ENCODE data around the gene DYRK4. TPM values are rescaled to one million over a fixed set of nuclear protein-coding genes. Genes with fewer than 3 reads are reported as not detected.

DYRK4 gene
- total RNA-seq, 1 donor from 2014 or later, result 19.7 TPM

DNA sequence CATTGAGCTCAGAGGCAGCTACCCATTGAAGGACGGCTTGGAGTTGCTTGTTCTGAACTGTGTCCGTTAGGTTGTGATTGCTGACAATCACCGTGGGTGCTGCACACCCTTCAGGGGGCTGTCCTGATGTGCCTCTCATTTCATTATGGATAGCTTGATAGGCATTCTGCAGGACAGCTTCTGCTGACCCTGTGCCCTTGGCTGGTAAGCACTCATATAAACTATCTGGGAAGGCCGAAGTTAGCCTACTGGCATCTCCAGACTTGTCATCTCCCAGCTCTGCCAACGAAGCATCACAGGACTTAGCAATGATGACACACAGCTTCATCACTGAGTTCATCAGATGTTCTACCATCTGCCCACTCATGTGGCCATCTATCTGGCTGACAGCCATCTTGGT is 64.5 kb downstream of the DYRK4 start:
- no peak for DNase-seq (ENCODE audit: low spot score)

DNA sequence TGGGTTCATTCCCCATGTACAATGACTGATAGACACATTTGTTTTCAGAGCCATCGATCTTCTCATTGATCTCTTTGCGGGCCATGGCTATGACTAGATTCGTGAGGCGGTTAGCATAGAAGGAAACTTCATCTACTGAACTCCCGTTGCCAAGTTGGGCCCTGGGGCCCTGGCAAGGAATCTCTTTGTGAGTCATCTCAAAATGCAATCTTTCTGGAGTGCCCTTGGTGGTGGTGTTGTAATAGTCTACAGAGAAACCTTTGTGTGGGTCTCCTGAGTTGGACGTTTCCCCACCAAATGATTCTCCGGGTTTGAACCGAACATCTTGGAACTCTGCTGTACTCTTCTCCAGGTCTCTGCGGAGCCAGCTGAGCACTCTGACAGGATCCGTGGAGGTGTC is 66.4 kb downstream of the DYRK4 start:
- DNase-seq (ENCODE audit: low spot score), result no peak

DNA sequence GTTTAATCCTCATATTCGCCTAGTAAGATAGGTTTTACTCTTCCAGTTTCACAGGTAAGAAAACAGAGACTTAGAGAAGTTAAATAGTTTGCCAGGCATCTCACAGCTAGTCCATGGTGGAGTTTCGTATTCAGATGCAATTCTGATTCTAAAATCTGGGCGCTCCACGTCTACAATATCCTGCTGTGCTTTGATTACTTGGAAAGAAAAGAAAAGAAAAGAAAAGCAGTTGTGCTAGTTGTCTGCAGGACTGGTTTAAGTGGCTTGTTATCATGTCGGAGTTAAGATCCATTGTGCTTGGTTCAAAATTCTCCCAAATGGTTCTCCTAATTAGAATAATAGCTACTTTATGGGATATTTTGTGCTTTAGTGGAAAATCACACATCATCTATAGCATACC is 68.3 kb downstream of the DYRK4 start:
- no peak for DNase-seq (ENCODE audit: low spot score)

DNA sequence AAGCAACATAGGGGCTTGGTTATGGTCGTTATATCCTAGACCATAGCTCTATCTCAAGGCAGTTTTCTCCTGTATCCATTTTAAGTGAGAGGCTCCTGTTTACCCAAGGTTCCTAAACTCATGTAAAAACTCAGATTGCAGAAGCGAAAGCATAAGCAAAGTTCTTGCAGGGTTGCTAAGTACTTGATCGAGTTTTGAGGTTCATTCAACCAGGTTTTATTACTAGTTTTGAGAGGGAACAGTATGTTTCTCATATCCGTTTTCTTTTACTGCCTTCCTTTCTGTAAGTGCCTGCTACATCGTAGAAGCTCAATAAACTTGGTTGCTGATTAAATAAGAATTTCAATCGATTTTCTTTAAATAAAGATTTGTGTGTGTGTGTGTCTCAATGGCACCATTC is 81.7 kb downstream of the DYRK4 start:
- no peak for DNase-seq (ENCODE audit: low spot score)

DNA sequence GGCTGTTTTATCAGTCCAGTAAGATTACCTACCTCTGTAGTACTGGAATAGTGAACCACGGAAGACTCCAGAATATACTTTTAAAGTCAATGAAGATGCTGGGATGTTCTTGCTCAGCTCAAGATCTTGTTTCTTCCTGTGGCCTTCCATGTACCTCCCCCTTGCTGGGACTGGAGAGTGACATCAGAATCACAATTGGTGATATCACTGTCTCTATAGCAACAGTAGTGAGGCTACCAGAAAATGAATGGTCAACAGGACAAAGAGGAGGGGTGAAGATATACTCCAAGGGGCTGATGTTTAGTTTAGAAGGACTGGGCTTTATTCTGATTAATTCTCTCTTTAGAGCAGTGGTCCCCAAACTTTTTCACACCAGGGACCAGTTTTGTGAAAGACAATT is 83.0 kb downstream of the DYRK4 start:
- no peak for DNase-seq (ENCODE audit: low spot score)

DNA sequence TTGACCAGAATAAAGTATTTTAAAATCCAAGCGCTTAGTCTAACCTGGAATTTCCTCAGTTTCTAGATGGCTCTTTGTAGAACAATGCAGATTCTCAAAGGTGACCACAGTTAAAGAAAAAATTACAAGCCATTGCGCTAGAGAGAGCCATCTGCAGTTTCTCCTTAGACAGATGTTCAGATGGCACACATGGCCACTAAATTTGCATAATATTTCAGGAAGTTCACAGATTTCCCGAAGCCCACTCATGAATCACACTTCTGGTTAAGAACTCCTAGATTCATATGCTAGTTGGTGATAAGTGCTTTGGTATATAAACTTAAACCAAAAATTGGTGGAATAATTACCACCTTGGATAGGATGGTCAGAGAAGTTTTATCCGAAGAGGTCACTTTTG is 86.1 kb downstream of the DYRK4 start:
- DNase-seq (ENCODE audit: low spot score), result no peak

DNA sequence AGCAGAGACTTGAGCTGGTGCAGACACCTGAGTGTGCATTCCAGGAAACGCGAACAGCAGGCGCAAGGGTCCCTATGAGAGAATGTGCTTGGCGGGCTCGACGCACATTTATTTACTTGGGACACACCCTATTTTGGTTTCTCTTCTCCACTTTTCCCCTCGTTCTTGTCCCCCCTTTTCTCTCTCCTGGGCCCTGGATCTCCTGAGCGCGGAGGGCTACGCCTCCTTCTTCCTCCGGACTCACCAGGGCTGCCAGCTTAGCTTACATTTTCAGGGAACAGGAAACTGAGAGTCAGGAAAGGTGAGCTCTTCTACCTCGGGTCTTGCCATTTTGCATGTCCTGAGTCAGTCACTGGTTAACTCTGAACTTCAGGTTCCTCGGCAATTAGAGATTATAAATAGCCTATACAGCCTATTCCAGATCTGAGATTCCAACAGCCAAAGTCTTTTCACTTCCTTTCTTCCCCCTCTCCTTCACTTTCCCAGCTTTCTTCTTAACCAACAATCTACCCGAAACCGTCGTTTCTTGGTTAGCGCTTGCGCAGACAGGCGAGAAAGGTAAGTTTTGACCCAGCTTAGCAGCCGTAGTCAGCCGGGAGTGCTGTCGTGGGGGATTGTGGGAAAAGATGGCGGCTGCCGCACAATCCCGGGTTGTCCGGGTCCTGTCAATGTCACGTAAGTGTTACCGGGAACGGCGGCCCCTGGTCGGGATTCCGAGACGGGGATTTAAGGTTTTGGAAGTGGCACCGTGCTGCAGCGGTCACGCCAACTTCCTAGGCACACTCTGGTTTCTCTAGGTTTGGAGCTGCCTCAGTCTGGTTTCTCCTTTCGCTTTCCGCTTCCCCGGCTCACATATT is 86.7 kb downstream of the DYRK4 start, which contains the start of the genes AKAP3 and NDUFA9:
TSS of gene AKAP3 (minus strand) at position 551 of the 857 bp plus-strand sequence. CDS start 10,855 bp downstream, outside the sequence.
TSS of gene NDUFA9 (plus strand) at position 614 of the 857 bp plus-strand sequence. CDS start at position 627, 13 bp downstream.
- DNase-seq (ENCODE audit: low spot score), result peak; percentile 94

DNA sequence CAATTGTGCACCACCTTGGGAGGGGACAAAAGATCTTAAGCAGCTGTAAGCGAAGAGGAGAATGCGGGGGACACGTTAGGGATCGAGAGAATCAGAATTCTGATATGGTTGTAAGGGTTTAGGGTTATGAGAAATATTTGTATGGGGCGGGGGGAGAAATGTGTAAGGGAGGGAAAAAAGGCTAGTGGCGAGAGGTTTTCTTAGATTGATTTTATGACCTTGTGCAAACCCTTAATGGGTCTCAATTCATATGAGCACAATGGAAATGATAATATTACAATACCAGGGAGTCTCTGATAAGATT is 87.3 kb downstream of the DYRK4 start:
- DNase-seq (ENCODE audit: low spot score), result no peak

DNA sequence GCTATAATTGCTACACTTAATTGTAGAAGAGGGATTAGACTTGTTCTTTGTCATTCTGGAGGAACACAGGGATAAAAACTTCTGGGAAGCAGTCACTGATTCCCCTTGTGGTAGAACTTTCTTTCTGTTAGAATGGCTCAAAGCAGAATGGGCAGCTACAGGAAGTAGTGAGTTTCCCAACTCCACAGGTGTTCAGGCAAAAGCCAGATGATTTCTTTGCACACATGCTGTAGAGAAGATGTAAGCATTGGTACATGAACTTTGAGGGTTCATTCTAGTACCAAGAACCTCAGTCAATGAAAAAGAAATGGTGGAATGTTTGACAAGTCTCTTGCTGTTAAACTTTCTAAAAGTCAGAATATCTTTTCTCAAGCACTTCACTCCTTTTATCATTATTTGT is 91.2 kb downstream of the DYRK4 start:
- no peak for DNase-seq (ENCODE audit: low spot score)

DNA sequence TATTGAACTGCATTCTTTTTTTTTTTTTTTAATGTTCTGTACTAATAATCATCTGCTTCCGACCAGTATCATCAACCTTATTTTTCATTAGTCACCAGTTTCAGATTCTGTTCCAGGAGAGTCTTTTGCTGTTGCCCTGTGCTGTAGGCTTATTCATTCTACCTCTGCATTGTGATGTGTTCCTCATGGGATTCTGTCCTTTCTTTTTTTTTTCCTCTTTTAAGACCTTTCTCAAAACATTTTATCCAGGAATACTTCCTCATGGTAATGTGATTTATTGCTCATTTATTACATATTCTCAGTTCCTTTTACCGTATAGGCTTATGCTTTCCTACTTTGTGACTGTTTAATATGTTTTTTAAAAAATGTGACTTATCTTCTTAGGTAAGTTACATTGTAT is 91.7 kb downstream of the DYRK4 start:
- DNase-seq (ENCODE audit: low spot score), result no peak

Other genes starting within 250 kb of the DYRK4 start
- gene TIGAR, start 241.0 kb upstream of the DYRK4 start, total RNA-seq (ENCODE audit: insufficient read depth, low replicate concordance), result 6.3 TPM
- gene FGF23, start 182.5 kb upstream of the DYRK4 start, total RNA-seq (ENCODE audit: insufficient read depth, low replicate concordance), result 4.3 TPM
- 1.4 TPM for gene FGF6, start 116.4 kb upstream of the DYRK4 start, total RNA-seq (ENCODE audit: insufficient read depth, low replicate concordance)
- gene RAD51AP1, start 23.3 kb upstream of the DYRK4 start, total RNA-seq (ENCODE audit: insufficient read depth, low replicate concordance), result 3.4 TPM
- gene AKAP3, start 86.8 kb downstream of the DYRK4 start, total RNA-seq (ENCODE audit: insufficient read depth, low replicate concordance), result 5.1 TPM
- 20.7 TPM for gene NDUFA9, start 86.9 kb downstream of the DYRK4 start, total RNA-seq (ENCODE audit: insufficient read depth, low replicate concordance)
- gene GALNT8, start 158.2 kb downstream of the DYRK4 start, total RNA-seq (ENCODE audit: insufficient read depth, low replicate concordance), result 6.0 TPM